SK-N-MC (cell line): ENCODE results near the gene CCDC43.

Experiments used
- EZH2 ChIP-seq: fragments of 200-600 bp; sonication (generic); IDR thresholded peaks from one replicate; pipeline ENCODE4 v1.6.1; 2017; ENCODE audit warnings: antibody characterized with exemption
- POLR2AphosphoS5 ChIP-seq: IDR thresholded peaks from 2 replicates; pipeline ENCODE4 v1.6.1; 2012; ENCODE audit warnings: mild to moderate bottlenecking, low read depth, low read length, borderline replicate concordance

- TF ChIP-seq EZH2 (no peak), POLR2AphosphoS5 (no peak)
These were observed 18.3 kb upstream of the CCDC43 start for GRCh38 chr17:44707755-44708400.
